Nephron (organoid): ENCODE results near the gene ATXN7L1.

Source experiments
- H3K27ac Mint-ChIP-seq, 3 experiments: 2 replicates each; pipeline ENCODE4 v1.8.0; 2020; ENCODE audit warnings: mixed read lengths in 3 of 3, mild to moderate bottlenecking in 2 of 3, moderate library complexity in 1 of 3
- H3K27me3 Mint-ChIP-seq: 2 replicates; pipeline ENCODE4 v1.8.0; 2021; ENCODE audit warnings: low read depth, mild to moderate bottlenecking, moderate library complexity, mixed read lengths
- H3K36me3 Mint-ChIP-seq: 2 replicates; pipeline ENCODE4 v1.8.0; 2020; ENCODE audit warnings: low read depth, mixed read lengths
- H3K4me1 Mint-ChIP-seq: 2 replicates; pipeline ENCODE4 v1.8.0; 2020; ENCODE audit warnings: mixed read lengths
- H3K4me3 Mint-ChIP-seq, 3 experiments: 2 replicates each; pipeline ENCODE4 v1.8.0; 2020; ENCODE audit warnings: mild to moderate bottlenecking in 3 of 3, mixed read lengths in 3 of 3, moderate library complexity in 2 of 3
- H3K9me3 Mint-ChIP-seq: 2 replicates; pipeline ENCODE4 v1.8.0; 2020; ENCODE audit warnings: mixed read lengths
- TF ChIP-seq, protein P1 (sequence below), 3 experiments: fragments of 200-600 bp; sonication (generic); IDR thresholded peaks; one replicate each; pipeline ENCODE4 v1.5.0; 2021; ENCODE audit warnings: antibody characterized with exemption in 3 of 3; ENCODE audit not compliant: unreplicated experiment in 3 of 3

Gene ATXN7L1

DNA sequence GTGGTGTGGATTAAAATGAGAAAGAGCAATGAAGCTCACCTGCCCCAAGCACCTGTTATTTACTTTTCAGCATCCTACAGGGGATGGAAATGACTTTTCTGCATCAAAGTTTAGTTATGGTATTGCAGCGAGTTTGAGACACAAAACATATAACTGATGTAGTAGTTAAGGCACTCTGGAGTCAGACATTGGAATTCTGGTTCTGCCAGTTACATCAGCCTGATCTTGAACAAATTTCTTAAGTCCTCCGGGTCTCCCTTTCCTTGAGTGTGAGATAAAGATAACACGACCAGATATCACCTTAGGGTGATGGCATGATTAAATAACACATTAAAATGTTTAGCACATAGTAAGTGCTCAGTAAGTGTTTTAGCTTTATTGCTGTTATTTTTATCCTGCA lies 97.4 kb downstream of the ATXN7L1 start:
- Mint-ChIP-seq H3K27me3 (peaks cover 4% of the 10 kb centered on the region), H3K27ac (no peak overlapping the region), H3K36me3 (peaks cover 9% of the 10 kb centered on the region), H3K4me1 (peaks cover 29% of the 10 kb centered on the region), H3K4me3 (no peak overlapping the region), H3K9me3 (no peaks in the 10 kb centered on the region)
- TF ChIP-seq, protein P1, sequence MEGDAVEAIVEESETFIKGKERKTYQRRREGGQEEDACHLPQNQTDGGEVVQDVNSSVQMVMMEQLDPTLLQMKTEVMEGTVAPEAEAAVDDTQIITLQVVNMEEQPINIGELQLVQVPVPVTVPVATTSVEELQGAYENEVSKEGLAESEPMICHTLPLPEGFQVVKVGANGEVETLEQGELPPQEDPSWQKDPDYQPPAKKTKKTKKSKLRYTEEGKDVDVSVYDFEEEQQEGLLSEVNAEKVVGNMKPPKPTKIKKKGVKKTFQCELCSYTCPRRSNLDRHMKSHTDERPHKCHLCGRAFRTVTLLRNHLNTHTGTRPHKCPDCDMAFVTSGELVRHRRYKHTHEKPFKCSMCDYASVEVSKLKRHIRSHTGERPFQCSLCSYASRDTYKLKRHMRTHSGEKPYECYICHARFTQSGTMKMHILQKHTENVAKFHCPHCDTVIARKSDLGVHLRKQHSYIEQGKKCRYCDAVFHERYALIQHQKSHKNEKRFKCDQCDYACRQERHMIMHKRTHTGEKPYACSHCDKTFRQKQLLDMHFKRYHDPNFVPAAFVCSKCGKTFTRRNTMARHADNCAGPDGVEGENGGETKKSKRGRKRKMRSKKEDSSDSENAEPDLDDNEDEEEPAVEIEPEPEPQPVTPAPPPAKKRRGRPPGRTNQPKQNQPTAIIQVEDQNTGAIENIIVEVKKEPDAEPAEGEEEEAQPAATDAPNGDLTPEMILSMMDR (IDR thresholded peaks at IDR 0.05; ENCODE audit: unreplicated experiment in 3 of 3): no peak

DNA sequence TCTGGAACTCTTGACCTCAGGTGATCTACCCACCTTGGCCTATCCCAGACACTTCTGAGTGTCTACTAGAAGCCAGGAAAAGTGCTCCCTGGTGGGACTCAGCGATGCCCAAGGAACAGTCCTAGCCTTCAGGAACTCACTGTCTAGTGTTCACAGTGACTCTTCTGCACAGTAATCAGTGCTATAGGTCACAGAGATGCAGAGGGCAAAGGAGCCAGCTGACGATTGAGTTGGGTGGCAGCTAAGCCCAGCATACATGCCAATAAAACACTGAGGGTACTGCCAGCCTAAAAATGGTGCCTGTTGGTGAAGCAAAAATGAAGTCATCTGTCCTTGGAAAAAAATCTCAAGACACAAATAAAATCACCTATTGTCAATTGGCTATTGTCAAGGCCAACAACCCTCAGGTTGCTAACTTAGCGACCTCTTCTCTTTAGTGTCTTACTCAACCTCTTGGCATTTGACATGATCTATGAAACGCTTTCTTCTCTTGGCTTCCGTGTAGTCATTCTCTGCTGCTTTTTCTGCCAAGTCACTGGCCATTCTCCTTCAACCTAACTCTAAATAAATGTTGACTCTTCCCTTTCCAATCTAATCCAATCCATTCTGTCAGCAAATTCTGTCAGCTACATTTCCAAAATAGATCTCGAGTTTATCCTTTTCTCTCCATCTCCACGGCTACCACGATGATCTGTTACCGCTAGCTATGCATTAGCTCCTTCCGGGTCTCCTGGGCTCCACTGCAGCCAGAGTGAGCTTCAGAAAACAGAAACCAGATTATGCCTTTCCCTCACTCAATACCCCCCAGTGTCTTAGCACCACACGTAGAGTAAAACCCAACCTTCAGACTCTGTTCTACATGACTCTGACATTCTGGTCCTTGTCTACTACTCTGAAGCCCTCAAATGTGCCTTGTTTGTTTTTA lies 99.2 kb downstream of the ATXN7L1 start:
- Mint-ChIP-seq H3K27ac (no peak overlapping the region), H3K9me3 (no peaks in the 10 kb centered on the region), H3K4me1 (peaks cover 40% of the 10 kb centered on the region), H3K4me3 (no peak overlapping the region), H3K36me3 (peaks cover 22% of the 10 kb centered on the region), H3K27me3 (peaks cover 4% of the 10 kb centered on the region)
- TF ChIP-seq, protein P1 (IDR thresholded peaks at IDR 0.05; ENCODE audit: unreplicated experiment in 3 of 3): no peak

DNA sequence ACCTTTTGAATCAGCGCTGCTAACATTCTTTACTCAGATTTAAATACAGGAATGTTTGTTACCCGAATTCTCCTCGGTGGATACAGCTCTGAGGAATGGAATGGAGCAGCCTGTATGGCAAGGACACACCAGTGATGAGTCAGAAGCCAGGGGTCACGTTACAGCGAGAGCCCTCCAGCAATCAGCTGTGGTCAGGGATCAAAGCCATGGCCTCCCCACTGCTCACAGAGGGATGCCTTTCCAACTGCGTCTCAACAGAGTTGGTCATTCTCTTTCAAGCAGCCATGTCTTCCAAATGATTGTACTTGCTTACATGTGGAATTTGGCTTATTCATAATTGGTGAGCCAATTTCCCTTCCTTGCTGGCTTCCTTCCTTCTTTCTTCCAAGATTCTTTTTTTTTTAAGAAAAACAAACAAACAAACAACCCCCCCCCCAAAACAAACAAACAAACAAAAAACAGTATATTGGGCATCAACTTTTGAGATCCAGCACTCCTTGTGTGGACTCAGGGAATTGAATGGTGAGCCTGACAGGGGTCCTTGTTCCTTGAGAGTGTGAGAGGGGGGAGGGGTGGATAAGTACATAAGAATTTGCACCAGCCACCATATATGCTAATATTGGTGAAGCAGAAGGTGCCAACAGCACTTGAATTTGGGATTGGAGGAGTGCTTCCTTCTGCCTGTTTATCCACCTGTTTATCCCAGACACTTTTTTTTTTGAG lies 100.2 kb downstream of the ATXN7L1 start:
- Mint-ChIP-seq H3K27ac (no peak overlapping the region), H3K9me3 (peaks cover 3% of the 10 kb centered on the region), H3K27me3 (peaks cover 4% of the 10 kb centered on the region), H3K4me3 (no peak overlapping the region), H3K4me1 (peaks cover 40% of the 10 kb centered on the region), H3K36me3 (peaks cover 30% of the 10 kb centered on the region)
- TF ChIP-seq, protein P1 (IDR thresholded peaks at IDR 0.05; ENCODE audit: unreplicated experiment in 3 of 3): no peak

DNA sequence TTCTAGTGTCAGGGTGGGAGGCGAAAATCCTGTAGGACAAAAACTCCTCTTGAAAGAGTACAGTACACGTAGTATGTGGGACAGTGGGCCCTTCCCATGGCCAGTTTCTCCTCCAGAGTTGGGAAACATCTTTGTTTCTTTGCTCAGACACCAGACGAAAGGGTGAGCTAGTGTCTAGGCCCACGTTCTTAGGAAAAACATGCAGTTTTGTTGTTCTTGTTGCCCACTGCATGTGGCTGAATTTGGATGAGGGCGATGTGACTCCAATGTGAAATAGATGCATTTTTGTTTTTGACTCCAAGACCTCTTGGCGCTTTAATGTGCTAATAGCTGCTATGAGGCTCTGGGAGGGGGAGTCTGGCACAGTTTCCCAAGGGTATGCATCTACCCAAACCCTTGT lies 100.8 kb downstream of the ATXN7L1 start:
- peaks cover 3% of the 10 kb centered on the region for H3K9me3 Mint-ChIP-seq
- H3K36me3 Mint-ChIP-seq: peaks cover 34% of the 10 kb centered on the region
- TF ChIP-seq, protein P1 (IDR thresholded peaks at IDR 0.05; ENCODE audit: unreplicated experiment in 3 of 3): no peak
- H3K4me1 Mint-ChIP-seq: peaks cover 41% of the 10 kb centered on the region
- no peak overlapping the region for H3K27ac Mint-ChIP-seq
- H3K27me3 Mint-ChIP-seq: peaks cover 4% of the 10 kb centered on the region
- H3K4me3 Mint-ChIP-seq: no peak overlapping the region

DNA sequence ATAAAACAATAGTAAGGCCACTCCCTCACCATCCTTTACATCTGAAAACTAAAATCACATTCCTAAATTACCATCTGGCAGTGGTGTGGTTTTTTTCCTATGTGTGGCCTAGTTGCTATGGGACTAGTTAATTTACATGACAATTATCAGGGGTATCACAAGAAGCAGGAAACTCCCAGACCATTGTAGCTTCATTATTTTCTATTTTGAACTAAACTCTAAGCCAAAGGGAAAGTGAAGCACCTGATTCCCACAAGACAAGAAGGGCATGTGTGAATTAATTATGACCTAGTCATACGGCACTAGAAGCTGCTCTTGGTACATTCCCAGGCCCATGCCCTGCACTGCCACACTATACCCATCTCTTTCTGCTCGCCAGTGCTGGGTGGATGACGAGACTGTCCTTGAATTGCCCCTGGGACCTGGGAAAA lies 103.4 kb downstream of the ATXN7L1 start:
- H3K27me3 Mint-ChIP-seq: peaks cover 4% of the 10 kb centered on the region
- H3K36me3 Mint-ChIP-seq: peaks cover 34% of the 10 kb centered on the region
- peaks cover 8% of the 10 kb centered on the region for H3K9me3 Mint-ChIP-seq
- H3K27ac Mint-ChIP-seq: no peak overlapping the region
- H3K4me1 Mint-ChIP-seq: peaks cover 66% of the 10 kb centered on the region
- TF ChIP-seq, protein P1 (IDR thresholded peaks at IDR 0.05; ENCODE audit: unreplicated experiment in 3 of 3): no peak
- no peak overlapping the region for H3K4me3 Mint-ChIP-seq
